HUES64 (cell line): ENCODE data around the gene ZNF579.
"Not testable (repeated sequence)": the region's sequence is repeated elsewhere in the genome, so short reads cannot be mapped to it uniquely, and the experiment has no call there.

Source experiments
- H3K27ac ChIP-seq: 2 replicates; pipeline ENCODE4 v1.7.0; 2013; ENCODE audit warnings: low read depth, low read length, inconsistent platforms
- H3K27me3 ChIP-seq: 2 replicates; pipeline ENCODE4 v1.6.1; 2013; ENCODE audit warnings: mild to moderate bottlenecking, low read length; ENCODE audit not compliant: insufficient read depth
- H3K36me3 ChIP-seq: 2 replicates; pipeline ENCODE4 v1.6.1; 2013; ENCODE audit warnings: mild to moderate bottlenecking, low read length; ENCODE audit not compliant: insufficient read depth
- H3K4me1 ChIP-seq: 2 replicates; pipeline ENCODE4 v1.6.1; 2013; ENCODE audit warnings: mild to moderate bottlenecking, low read length, moderate library complexity; ENCODE audit not compliant: insufficient read depth
- H3K4me3 ChIP-seq: 2 replicates; pipeline ENCODE4 v1.5.1; 2013; ENCODE audit warnings: mild to moderate bottlenecking, low read length, moderate library complexity
- H3K9ac ChIP-seq: 2 replicates; pipeline ENCODE4 v1.6.1; 2013; ENCODE audit warnings: mild to moderate bottlenecking, low read depth, low read length
- H3K9me3 ChIP-seq: 2 replicates; pipeline ENCODE4 v1.6.1; 2013; ENCODE audit warnings: low read depth, low read length; ENCODE audit not compliant: insufficient read depth
- WGBS: fragments of 150-250, 120-280 bp; methylation state at CpG from one replicate; pipeline ENCODE4 v1.1.7; 2013; ENCODE audit warnings: missing lambda C conversion rate; 5-methylcytosine and 5-hydroxymethylcytosine counted together

ZNF579 gene

GRCh38 chr19:55536366-55536765, 44.3 kb downstream of the ZNF579 start:
- Histone ChIP-seq H3K27ac (no peak overlapping the region), H3K4me3 (no peak overlapping the region), H3K4me1 (peaks cover 6% of the 10 kb centered on the region; the same call in 1 of the 2 replicates), H3K36me3 (no peaks in the 10 kb centered on the region), H3K27me3 (no peaks in the 10 kb centered on the region), H3K9ac (no peak overlapping the region), H3K9me3 (no peaks in the 10 kb centered on the region)
- WGBS, result 96% methylated on average over 11 of the region's 11 CpGs

GRCh38 chr19:55535965-55536350, 44.7 kb downstream of the ZNF579 start:
- no peaks in the 10 kb centered on the region for H3K36me3 ChIP-seq
- no peak overlapping the region for H3K9ac ChIP-seq
- no peaks in the 10 kb centered on the region for H3K27me3 ChIP-seq
- H3K27ac ChIP-seq, result no peak overlapping the region
- peaks cover 6% of the 10 kb centered on the region; the same call in 1 of the 2 replicates for H3K4me1 ChIP-seq
- 92% methylated on average over 22 of the region's 22 CpGs for WGBS
- H3K9me3 ChIP-seq, result no peaks in the 10 kb centered on the region
- H3K4me3 ChIP-seq, result no peak overlapping the region

GRCh38 chr19:55535173-55535964, 45.3 kb downstream of the ZNF579 start:
- Histone ChIP-seq H3K4me3 (no peak overlapping the region), H3K27me3 (no peaks in the 10 kb centered on the region), H3K9ac (no peak overlapping the region), H3K9me3 (no peaks in the 10 kb centered on the region), H3K27ac (no peak overlapping the region), H3K36me3 (no peaks in the 10 kb centered on the region), H3K4me1 (peaks cover 6% of the 10 kb centered on the region; the same call in 1 of the 2 replicates)
- whole genome bisulfite sequencing, result 89% methylated on average over 12 of the region's 12 CpGs

- H3K27ac ChIP-seq, H3K9ac ChIP-seq, H3K4me1 ChIP-seq, H3K36me3 ChIP-seq, H3K4me3 ChIP-seq, H3K27me3 ChIP-seq, H3K9me3 ChIP-seq: not testable (repeated sequence)
- 92% methylated on average over 7 of the region's 7 CpGs for whole genome bisulfite sequencing
Measured at GRCh38 chr19:55534280-55534679, 46.4 kb downstream of the ZNF579 start.

GRCh38 chr19:55530996-55531395, 49.7 kb downstream of the ZNF579 start:
- Histone ChIP-seq H3K4me3 (no peak overlapping the region), H3K9me3 (no peaks in the 10 kb centered on the region), H3K27ac (no peak overlapping the region), H3K27me3 (no peaks in the 10 kb centered on the region), H3K36me3 (no peaks in the 10 kb centered on the region), H3K4me1 (no peaks in the 10 kb centered on the region), H3K9ac (no peak overlapping the region)
- WGBS, result 95% methylated on average over 26 of the region's 26 CpGs

- WGBS, result 91% methylated on average over 56 of the region's 56 CpGs
- Histone ChIP-seq H3K27ac (no peak overlapping the region), H3K36me3 (no peaks in the 10 kb centered on the region), H3K4me3 (no peak overlapping the region), H3K9ac (no peak overlapping the region), H3K9me3 (no peaks in the 10 kb centered on the region), H3K27me3 (no peaks in the 10 kb centered on the region), H3K4me1 (no peaks in the 10 kb centered on the region)
Measured at GRCh38 chr19:55529636-55530234, 50.9 kb downstream of the ZNF579 start.

GRCh38 chr19:55528030-55528803, 52.4 kb downstream of the ZNF579 start:
- H3K4me3 ChIP-seq, result no peak overlapping the region
- H3K27ac ChIP-seq, result no peak overlapping the region
- WGBS, result 38% methylated on average over 15 of the region's 15 CpGs
- H3K9ac ChIP-seq, result no peak overlapping the region
- no peaks in the 10 kb centered on the region for H3K4me1 ChIP-seq
- H3K9me3 ChIP-seq, result no peaks in the 10 kb centered on the region
- no peaks in the 10 kb centered on the region for H3K27me3 ChIP-seq
- no peaks in the 10 kb centered on the region for H3K36me3 ChIP-seq

GRCh38 chr19:55527197-55528029, 53.2 kb downstream of the ZNF579 start:
- WGBS, result 81% methylated on average over 22 of the region's 22 CpGs
- Histone ChIP-seq H3K36me3 (no peaks in the 10 kb centered on the region), H3K9ac (no peak overlapping the region), H3K9me3 (no peaks in the 10 kb centered on the region), H3K4me3 (no peak overlapping the region), H3K27ac (no peak overlapping the region), H3K27me3 (no peaks in the 10 kb centered on the region), H3K4me1 (no peaks in the 10 kb centered on the region)
